Measurements from ENCODE around the gene KLF6. TPM values are rescaled to one million over a fixed set of nuclear protein-coding genes. Genes with fewer than 3 reads are reported as not detected.

The KLF6 gene
- polyA plus RNA-seq, 1 donor from 2014 or later = 10.4 TPM

DNA sequence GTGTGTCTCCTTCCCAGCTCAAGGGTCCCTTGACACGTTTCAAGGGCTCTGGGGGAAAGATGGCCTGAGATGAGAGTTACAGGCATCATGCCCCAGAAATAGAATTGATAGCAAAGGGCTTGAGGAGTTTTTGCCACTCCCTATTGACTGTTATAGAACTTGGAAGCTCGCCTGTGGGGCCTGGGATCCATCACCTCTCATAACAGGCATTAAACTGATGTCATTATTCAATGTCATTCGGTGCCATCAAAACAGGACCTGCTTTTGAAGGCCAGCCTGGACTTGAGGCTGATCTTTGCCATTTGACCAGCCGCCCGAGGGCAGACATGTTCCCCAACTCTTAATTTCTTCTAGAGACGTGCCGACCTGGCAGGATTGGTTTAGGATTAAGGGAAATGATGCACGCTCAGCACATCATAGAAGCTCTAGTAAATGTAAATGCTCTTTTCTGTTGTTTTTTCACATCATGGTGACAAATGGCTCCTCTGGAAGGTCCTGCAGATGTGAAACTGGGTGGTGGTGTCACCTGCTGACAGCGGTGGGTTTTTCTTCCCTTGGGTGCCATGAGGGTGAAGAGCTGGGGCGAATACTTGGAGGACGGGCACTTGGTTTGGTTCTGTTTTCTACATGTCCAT, 16.7 kb upstream of the KLF6 start:
- Histone ChIP-seq H3K9me2 (ENCODE audit: insufficient read depth, low read length) (no peaks in the 10 kb centered on the region), H3K27ac (ENCODE audit: low read length) (no peak overlapping the region), H3K27me3 (ENCODE audit: insufficient read depth, low read depth, low read length) (no peaks in the 10 kb centered on the region), H3K4me3 (ENCODE audit: low read length) (no peak overlapping the region), H3K79me2 (replicated peaks; ENCODE audit: insufficient read depth, low read length) (no peaks in the 10 kb centered on the region), H3K9me3 (ENCODE audit: low read length) (peaks cover 4% of the 10 kb centered on the region), H2AFZ (ENCODE audit: low read depth, low read length) (no peak overlapping the region), H3F3A (ENCODE audit: insufficient read depth, low read length, poor library complexity, severe bottlenecking) (peaks cover 3% of the 10 kb centered on the region), H3K9ac (ENCODE audit: low read length) (no peak overlapping the region), H3K4me2 (ENCODE audit: low read length) (no peak overlapping the region), H3K36me3 (ENCODE audit: insufficient read depth, low read length) (no peaks in the 10 kb centered on the region), H4K20me1 (ENCODE audit: insufficient read depth) (no peaks in the 10 kb centered on the region)
- TF ChIP-seq, protein P1, sequence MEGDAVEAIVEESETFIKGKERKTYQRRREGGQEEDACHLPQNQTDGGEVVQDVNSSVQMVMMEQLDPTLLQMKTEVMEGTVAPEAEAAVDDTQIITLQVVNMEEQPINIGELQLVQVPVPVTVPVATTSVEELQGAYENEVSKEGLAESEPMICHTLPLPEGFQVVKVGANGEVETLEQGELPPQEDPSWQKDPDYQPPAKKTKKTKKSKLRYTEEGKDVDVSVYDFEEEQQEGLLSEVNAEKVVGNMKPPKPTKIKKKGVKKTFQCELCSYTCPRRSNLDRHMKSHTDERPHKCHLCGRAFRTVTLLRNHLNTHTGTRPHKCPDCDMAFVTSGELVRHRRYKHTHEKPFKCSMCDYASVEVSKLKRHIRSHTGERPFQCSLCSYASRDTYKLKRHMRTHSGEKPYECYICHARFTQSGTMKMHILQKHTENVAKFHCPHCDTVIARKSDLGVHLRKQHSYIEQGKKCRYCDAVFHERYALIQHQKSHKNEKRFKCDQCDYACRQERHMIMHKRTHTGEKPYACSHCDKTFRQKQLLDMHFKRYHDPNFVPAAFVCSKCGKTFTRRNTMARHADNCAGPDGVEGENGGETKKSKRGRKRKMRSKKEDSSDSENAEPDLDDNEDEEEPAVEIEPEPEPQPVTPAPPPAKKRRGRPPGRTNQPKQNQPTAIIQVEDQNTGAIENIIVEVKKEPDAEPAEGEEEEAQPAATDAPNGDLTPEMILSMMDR (IDR thresholded peaks at IDR 0.05; ENCODE audit: poor library complexity, severe bottlenecking) = no peak
- no peak for TF ChIP-seq MXI1 (conservative IDR thresholded peaks at IDR 0.05; ENCODE audit: poor library complexity, severe bottlenecking)
- TF ChIP-seq EZH2 (IDR thresholded peaks at IDR 0.05; ENCODE audit: borderline replicate concordance, insufficient read depth, low read length, poor library complexity, severe bottlenecking) = no peak
- TF ChIP-seq RAD21 (conservative IDR thresholded peaks at IDR 0.05) = no peak
- no peak for TF ChIP-seq SMC3 (conservative IDR thresholded peaks at IDR 0.05; ENCODE audit: poor library complexity)
- TF ChIP-seq, protein P2, sequence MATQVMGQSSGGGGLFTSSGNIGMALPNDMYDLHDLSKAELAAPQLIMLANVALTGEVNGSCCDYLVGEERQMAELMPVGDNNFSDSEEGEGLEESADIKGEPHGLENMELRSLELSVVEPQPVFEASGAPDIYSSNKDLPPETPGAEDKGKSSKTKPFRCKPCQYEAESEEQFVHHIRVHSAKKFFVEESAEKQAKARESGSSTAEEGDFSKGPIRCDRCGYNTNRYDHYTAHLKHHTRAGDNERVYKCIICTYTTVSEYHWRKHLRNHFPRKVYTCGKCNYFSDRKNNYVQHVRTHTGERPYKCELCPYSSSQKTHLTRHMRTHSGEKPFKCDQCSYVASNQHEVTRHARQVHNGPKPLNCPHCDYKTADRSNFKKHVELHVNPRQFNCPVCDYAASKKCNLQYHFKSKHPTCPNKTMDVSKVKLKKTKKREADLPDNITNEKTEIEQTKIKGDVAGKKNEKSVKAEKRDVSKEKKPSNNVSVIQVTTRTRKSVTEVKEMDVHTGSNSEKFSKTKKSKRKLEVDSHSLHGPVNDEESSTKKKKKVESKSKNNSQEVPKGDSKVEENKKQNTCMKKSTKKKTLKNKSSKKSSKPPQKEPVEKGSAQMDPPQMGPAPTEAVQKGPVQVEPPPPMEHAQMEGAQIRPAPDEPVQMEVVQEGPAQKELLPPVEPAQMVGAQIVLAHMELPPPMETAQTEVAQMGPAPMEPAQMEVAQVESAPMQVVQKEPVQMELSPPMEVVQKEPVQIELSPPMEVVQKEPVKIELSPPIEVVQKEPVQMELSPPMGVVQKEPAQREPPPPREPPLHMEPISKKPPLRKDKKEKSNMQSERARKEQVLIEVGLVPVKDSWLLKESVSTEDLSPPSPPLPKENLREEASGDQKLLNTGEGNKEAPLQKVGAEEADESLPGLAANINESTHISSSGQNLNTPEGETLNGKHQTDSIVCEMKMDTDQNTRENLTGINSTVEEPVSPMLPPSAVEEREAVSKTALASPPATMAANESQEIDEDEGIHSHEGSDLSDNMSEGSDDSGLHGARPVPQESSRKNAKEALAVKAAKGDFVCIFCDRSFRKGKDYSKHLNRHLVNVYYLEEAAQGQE (IDR thresholded peaks at IDR 0.05; ENCODE audit: borderline replicate concordance) = no peak
- TF ChIP-seq TAF1 (IDR thresholded peaks at IDR 0.05; ENCODE audit: low read depth) = no peak
- no peak for TF ChIP-seq EP300 (conservative IDR thresholded peaks at IDR 0.05; ENCODE audit: poor library complexity, severe bottlenecking)
- no peak for TF ChIP-seq POLR2AphosphoS5 (IDR thresholded peaks at IDR 0.05)

DNA sequence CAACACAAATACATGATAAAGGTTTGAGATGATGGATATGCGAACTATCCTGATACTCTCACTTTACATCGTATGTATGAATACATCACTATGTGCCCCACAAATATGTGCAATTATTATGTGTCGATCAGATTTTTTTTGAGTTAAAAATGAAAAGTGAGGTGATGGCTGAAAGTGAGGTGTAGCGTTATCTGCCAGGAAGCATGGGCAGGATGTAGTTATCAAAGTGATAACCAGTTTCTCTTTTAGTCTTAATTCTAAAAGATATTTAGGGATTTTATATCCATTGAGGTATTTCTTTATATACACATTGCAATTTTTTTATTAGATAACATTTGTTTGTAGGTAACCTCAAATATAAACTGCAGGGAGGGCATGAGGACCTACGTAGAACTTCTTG, 15.6 kb upstream of the KLF6 start:
- no peaks in the 10 kb centered on the region for H3K79me2 ChIP-seq (replicated peaks; ENCODE audit: insufficient read depth, low read length)
- no peak overlapping the region for H3K27ac ChIP-seq (ENCODE audit: low read length)
- TF ChIP-seq, protein P2 (IDR thresholded peaks at IDR 0.05; ENCODE audit: borderline replicate concordance) = no peak
- TF ChIP-seq EZH2 (IDR thresholded peaks at IDR 0.05; ENCODE audit: borderline replicate concordance, insufficient read depth, low read length, poor library complexity, severe bottlenecking) (no peak), SMC3 (conservative IDR thresholded peaks at IDR 0.05; ENCODE audit: poor library complexity) (no peak)
- H3F3A ChIP-seq (ENCODE audit: insufficient read depth, low read length, poor library complexity, severe bottlenecking) = peaks cover 3% of the 10 kb centered on the region
- peaks cover 4% of the 10 kb centered on the region for H3K9me3 ChIP-seq (ENCODE audit: low read length)
- H3K9ac ChIP-seq (ENCODE audit: low read length) = no peak overlapping the region
- H3K27me3 ChIP-seq (ENCODE audit: insufficient read depth, low read depth, low read length) = no peaks in the 10 kb centered on the region
- no peaks in the 10 kb centered on the region for H3K36me3 ChIP-seq (ENCODE audit: insufficient read depth, low read length)
- no peak overlapping the region for H2AFZ ChIP-seq (ENCODE audit: low read depth, low read length)
- H3K4me2 ChIP-seq (ENCODE audit: low read length) = no peak overlapping the region
- no peak overlapping the region for H3K4me3 ChIP-seq (ENCODE audit: low read length)
- no peaks in the 10 kb centered on the region for H3K9me2 ChIP-seq (ENCODE audit: insufficient read depth, low read length)
- H4K20me1 ChIP-seq (ENCODE audit: insufficient read depth) = no peaks in the 10 kb centered on the region

Measured in neural cell (in vitro differentiated cells).